ENCODE results near the gene VIL1.

VIL1 gene

GRCh38 chr2:218422403-218423086 is 3.6 kb downstream of the VIL1 start:
- Histone ChIP-seq H3K9me3 (ENCODE audit: control insufficient read depth, insufficient read depth, low read depth, low read length) (no peaks in the 10 kb centered on the region), H3K27ac (ENCODE audit: extremely low read depth, low read depth, low read length) (no peak overlapping the region), H3K36me3 (ENCODE audit: control insufficient read depth in 2 of 2, insufficient read depth in 1 of 2, low read length in 2 of 2) (no peaks in the 10 kb centered on the region), H3K4me3 (ENCODE audit: low read depth, low read length) (no peak overlapping the region), H3K4me1 (ENCODE audit: control insufficient read depth, insufficient read depth, low read length) (no peaks in the 10 kb centered on the region)
- TF ChIP-seq ZNF223 (tag by site-specific recombination; IDR thresholded peaks at IDR 0.05) = no peak
- TF ChIP-seq, protein P1, sequence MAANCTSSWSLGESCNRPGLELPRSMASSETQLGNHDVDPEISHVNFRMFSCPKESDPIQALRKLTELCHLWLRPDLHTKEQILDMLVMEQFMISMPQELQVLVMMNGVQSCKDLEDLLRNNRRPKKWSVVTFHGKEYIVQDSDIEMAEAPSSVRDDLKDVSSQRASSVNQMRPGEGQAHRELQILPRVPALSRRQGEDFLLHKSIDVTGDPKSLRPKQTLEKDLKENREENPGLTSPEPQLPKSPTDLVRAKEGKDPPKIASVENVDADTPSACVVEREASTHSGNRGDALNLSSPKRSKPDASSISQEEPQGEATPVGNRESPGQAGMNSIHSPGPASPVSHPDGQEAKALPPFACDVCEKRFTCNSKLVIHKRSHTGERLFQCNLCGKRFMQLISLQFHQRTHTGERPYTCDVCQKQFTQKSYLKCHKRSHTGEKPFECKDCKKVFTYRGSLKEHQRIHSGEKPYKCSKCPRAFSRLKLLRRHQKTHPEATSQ (tag by site-specific recombination; IDR thresholded peaks at IDR 0.05) = no peak
- TF ChIP-seq REST (tag by site-specific recombination; IDR thresholded peaks at IDR 0.05) = no peak
- no peak for TF ChIP-seq ZBTB17 (tag by site-specific recombination; IDR thresholded peaks at IDR 0.05)
- TF ChIP-seq ZFP69B (tag by site-specific recombination; IDR thresholded peaks at IDR 0.05) = no peak
- no peak for TF ChIP-seq ZNF837 (tag by site-specific recombination; IDR thresholded peaks at IDR 0.05)
- TF ChIP-seq GFI1B (tag by site-specific recombination; IDR thresholded peaks at IDR 0.05) = no peak
- no peak for TF ChIP-seq ZNF211 (tag by site-specific recombination; IDR thresholded peaks at IDR 0.05; ENCODE audit: low read depth)
- TF ChIP-seq ZFP3 (tag by site-specific recombination; IDR thresholded peaks at IDR 0.05; ENCODE audit: low read depth) = no peak
- no peak for TF ChIP-seq ZNF175 (tag by site-specific recombination; IDR thresholded peaks at IDR 0.05)
- TF ChIP-seq ZNF843 (tag by site-specific recombination; IDR thresholded peaks at IDR 0.05) = no peak
- no peak for TF ChIP-seq ZNF777 (tag by site-specific recombination; IDR thresholded peaks at IDR 0.05; ENCODE audit: borderline replicate concordance)
- no peak for TF ChIP-seq FEZF1 (tag by site-specific recombination; IDR thresholded peaks at IDR 0.05)
- TF ChIP-seq ZNF747 (tag by site-specific recombination; IDR thresholded peaks at IDR 0.05) = no peak
- TF ChIP-seq ZFHX2 (tag by site-specific recombination; conservative IDR thresholded peaks at IDR 0.05) = no peak
- no peak for TF ChIP-seq RBAK (tag by site-specific recombination; IDR thresholded peaks at IDR 0.05)
- no peak for TF ChIP-seq HOXD13 (CRISPR knock-in tag; IDR thresholded peaks at IDR 0.05; ENCODE audit: borderline replicate concordance)
- no peak for TF ChIP-seq ZNF555 (tag by site-specific recombination; conservative IDR thresholded peaks at IDR 0.05)
- ChIA-PET CTCF (no interaction called here), POLR2A (no interaction called here)

DNA sequence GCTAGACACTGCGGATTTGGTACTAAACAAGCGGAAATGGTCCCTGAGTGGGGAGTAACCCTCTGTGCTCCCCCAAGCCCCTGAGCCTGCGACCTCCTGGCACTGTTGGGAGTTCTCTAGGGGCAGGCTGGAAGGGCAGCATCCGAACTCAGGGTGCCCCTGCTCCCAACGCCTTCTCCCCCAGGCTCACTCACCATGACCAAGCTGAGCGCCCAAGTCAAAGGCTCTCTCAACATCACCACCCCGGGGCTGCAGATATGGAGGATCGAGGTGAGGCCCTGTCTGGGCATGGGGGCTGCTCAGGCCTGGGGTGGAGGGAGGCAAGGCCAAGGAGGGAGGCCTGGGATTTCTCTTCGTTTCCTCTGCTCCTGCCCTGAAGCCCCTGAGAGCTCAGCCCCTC is 4.7 kb downstream of the VIL1 start:
- ChIA-PET POLR2A (no interaction called here), CTCF (no interaction called here)
- TF ChIP-seq ZNF830 (tag by site-specific recombination; IDR thresholded peaks at IDR 0.05; ENCODE audit: low read depth) = no peak
- no peak for TF ChIP-seq ZNF596 (tag by site-specific recombination; IDR thresholded peaks at IDR 0.05)
- TF ChIP-seq ZNF18 (tag by site-specific recombination; IDR thresholded peaks at IDR 0.05) = no peak
- TF ChIP-seq PRDM1 (tag by site-specific recombination; IDR thresholded peaks at IDR 0.05) = no peak
- no peak for TF ChIP-seq EGR2 (tag by site-specific recombination; IDR thresholded peaks at IDR 0.05; ENCODE audit: low read depth)
- TF ChIP-seq, protein P2, sequence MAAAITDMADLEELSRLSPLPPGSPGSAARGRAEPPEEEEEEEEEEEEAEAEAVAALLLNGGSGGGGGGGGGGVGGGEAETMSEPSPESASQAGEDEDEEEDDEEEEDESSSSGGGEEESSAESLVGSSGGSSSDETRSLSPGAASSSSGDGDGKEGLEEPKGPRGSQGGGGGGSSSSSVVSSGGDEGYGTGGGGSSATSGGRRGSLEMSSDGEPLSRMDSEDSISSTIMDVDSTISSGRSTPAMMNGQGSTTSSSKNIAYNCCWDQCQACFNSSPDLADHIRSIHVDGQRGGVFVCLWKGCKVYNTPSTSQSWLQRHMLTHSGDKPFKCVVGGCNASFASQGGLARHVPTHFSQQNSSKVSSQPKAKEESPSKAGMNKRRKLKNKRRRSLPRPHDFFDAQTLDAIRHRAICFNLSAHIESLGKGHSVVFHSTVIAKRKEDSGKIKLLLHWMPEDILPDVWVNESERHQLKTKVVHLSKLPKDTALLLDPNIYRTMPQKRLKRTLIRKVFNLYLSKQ (tag by site-specific recombination; IDR thresholded peaks at IDR 0.05; ENCODE audit: borderline replicate concordance) = no peak
- TF ChIP-seq HOXA7 (CRISPR knock-in tag; IDR thresholded peaks at IDR 0.05; ENCODE audit: borderline replicate concordance) = no peak
- TF ChIP-seq ZNF701 (tag by site-specific recombination; IDR thresholded peaks at IDR 0.05) = no peak
- no peak for TF ChIP-seq SALL2 (tag by site-specific recombination; IDR thresholded peaks at IDR 0.05; ENCODE audit: borderline replicate concordance)
- no peak for TF ChIP-seq ZNF423 (tag by site-specific recombination; IDR thresholded peaks at IDR 0.05)
- TF ChIP-seq ZNF341 (tag by site-specific recombination; IDR thresholded peaks at IDR 0.05; ENCODE audit: low read depth) = no peak
- TF ChIP-seq YY2 (tag by site-specific recombination; IDR thresholded peaks at IDR 0.05) = no peak

More for the DNA sequence above, 4.7 kb downstream of the VIL1 start:
- H3K4me3 ChIP-seq (ENCODE audit: low read depth, low read length) = no peak overlapping the region
- no peaks in the 10 kb centered on the region for H3K4me1 ChIP-seq (ENCODE audit: control insufficient read depth, insufficient read depth, low read length)
- H3K27ac ChIP-seq (ENCODE audit: extremely low read depth, low read depth, low read length) = no peak overlapping the region
- H3K36me3 ChIP-seq (ENCODE audit: control insufficient read depth in 2 of 2, insufficient read depth in 1 of 2, low read length in 2 of 2) = no peaks in the 10 kb centered on the region
- no peaks in the 10 kb centered on the region for H3K9me3 ChIP-seq (ENCODE audit: control insufficient read depth, insufficient read depth, low read depth, low read length)
